Measurements from ENCODE around the gene B4GAT1.

DNA sequence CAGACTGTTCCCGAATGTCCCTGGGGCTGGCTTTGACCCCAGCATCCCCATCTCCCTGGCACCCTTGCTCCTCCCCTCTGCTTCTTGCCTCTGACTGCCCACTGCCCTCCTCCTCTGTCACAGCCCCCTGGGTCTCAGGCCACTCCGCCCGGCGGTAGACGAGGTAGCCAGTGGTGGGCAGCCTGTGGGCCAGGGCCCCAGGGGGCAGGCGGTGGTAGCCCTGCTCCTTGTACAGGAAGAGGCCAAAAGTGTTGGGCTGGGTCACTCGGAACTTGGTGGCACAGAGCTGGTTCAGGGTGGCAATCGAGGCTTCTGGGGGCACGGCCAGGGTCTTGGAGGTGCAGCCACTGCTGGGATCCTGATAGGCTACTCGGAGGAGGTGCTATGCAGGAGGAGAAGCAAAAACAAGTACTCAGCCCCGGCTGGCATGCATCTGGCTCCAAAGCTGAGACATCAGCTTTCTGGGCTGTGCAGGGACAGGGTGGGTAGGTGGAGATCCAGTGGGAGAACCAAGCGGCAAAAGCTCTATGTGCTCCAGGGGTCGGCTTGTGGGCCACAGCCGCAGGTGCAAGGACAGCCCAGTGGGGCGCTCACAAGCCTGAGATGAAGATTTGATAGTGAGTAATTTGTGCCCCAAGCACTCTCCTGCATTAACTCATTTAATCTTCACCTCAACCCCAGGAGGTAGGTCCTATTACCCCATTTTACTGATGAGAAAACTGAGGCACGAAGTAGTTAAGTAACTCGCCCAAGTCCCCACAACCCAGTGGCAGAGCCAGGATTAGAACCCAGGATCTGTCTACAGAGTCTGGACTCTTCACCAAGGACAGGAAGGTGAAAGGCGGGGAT is 14.8 kb downstream of the B4GAT1 start:
- TF ChIP-seq CTCF (IDR thresholded peaks at IDR 0.05) (no peak), EP300 (IDR thresholded peaks at IDR 0.05) (no peak)
